IMR-90 (cell line): ENCODE measurements around the gene EXD1. TPM values are rescaled to one million over a fixed set of nuclear protein-coding genes. Genes with fewer than 3 reads are reported as not detected.

ENCODE experiments used
- ATAC-seq: fragments of 200-7000 bp; cut with Tn5 transposase; 2 replicates; pipeline ENCODE4 v1.9.1; 2020; ENCODE audit warnings: low read depth, mild to moderate bottlenecking, moderate library complexity
- BruUV-seq: library from RNA; stranded (reverse); fragments of 400-500 nt; replicated peaks from 2 replicates; lab custom pipeline; 2021; lab: Mats Ljungman, UMichigan
- CTCF ChIA-PET: fragments of 300-600 bp; formaldehyde crosslinking; extraction: SDS; loops from one replicate; lab custom pipeline; 2021; ENCODE audit warnings: antibody characterized with exemption; lab: Yijun Ruan, JAX
- POLR2A ChIA-PET: fragments of 300-600 bp; sonication (Branson Sonifier 250); formaldehyde crosslinking; loops from one replicate; lab custom pipeline; 2022; ENCODE audit warnings: antibody characterized with exemption; ENCODE audit not compliant: unreplicated experiment; lab: Charles Lee
- DNase-seq: peaks from one replicate; pipeline ENCODE4 v3.0.0; 2013
- H2AFZ ChIP-seq: replicated peaks from 2 replicates; pipeline ENCODE3; 2013; ENCODE audit warnings: low read length, mild to moderate bottlenecking; ENCODE audit not compliant: poor library complexity
- H2AK5ac ChIP-seq: 2 replicates; pipeline ENCODE4 v1.6.1; 2013; ENCODE audit warnings: low read depth, low read length, inconsistent platforms
- H2AK9ac ChIP-seq: replicated peaks from 2 replicates; pipeline ENCODE3; 2013; ENCODE audit warnings: mild to moderate bottlenecking, low read depth, low read length, moderate library complexity; ENCODE audit not compliant: poor library complexity
- H2BK120ac ChIP-seq: 2 replicates; pipeline ENCODE4 v1.6.1; 2013; ENCODE audit warnings: low read depth, low read length, inconsistent platforms
- H2BK15ac ChIP-seq: 3 replicates; pipeline ENCODE4 v1.6.1; 2013; ENCODE audit warnings: low read depth, low read length, inconsistent platforms
- H2BK20ac ChIP-seq: 2 replicates; pipeline ENCODE4 v1.6.1; 2013; ENCODE audit warnings: low read depth, mild to moderate bottlenecking, inconsistent platforms, low read length, moderate library complexity
- H2BK5ac ChIP-seq: 2 replicates; pipeline ENCODE4 v1.6.1; 2013; ENCODE audit warnings: mild to moderate bottlenecking, low read depth, low read length, inconsistent platforms; ENCODE audit not compliant: poor library complexity, severe bottlenecking
- H3K14ac ChIP-seq: replicated peaks from 2 replicates; pipeline ENCODE4 v1.6.1; 2013; ENCODE audit warnings: low read depth, low read length, inconsistent platforms
- H3K18ac ChIP-seq: 2 replicates; pipeline ENCODE4 v1.6.1; 2013; ENCODE audit warnings: low read depth, low read length, control low read depth
- H3K23ac ChIP-seq: 2 replicates; pipeline ENCODE4 v1.6.1; 2013; ENCODE audit warnings: low read depth, low read length, inconsistent platforms
- H3K27ac ChIP-seq: 2 replicates; pipeline ENCODE4 v1.5.1; 2013; ENCODE audit warnings: mild to moderate bottlenecking, control low read depth, low read length; ENCODE audit not compliant: insufficient read depth
- H3K27me3 ChIP-seq: 2 replicates; pipeline ENCODE4 v1.6.1; 2013; ENCODE audit warnings: low read length; ENCODE audit not compliant: control insufficient read depth, insufficient read depth
- H3K36me3 ChIP-seq: 2 replicates; pipeline ENCODE4 v1.6.1; 2013; ENCODE audit warnings: low read length, mixed read lengths; ENCODE audit not compliant: control insufficient read depth, insufficient read depth
- H3K4ac ChIP-seq: 2 replicates; pipeline ENCODE4 v1.6.1; 2013; ENCODE audit warnings: low read depth, low read length, inconsistent platforms
- H3K4me1 ChIP-seq: 2 replicates; pipeline ENCODE4 v1.6.1; 2013; ENCODE audit warnings: low read length, mixed read lengths; ENCODE audit not compliant: control insufficient read depth, insufficient read depth
- H3K4me2 ChIP-seq: 2 replicates; pipeline ENCODE4 v1.6.1; 2013; ENCODE audit warnings: low read depth, mild to moderate bottlenecking, control low read depth, low read length, moderate library complexity
- H3K4me3 ChIP-seq: 2 replicates; pipeline ENCODE4 v1.5.1; 2013; ENCODE audit warnings: low read depth, mild to moderate bottlenecking, control low read depth, low read length, moderate library complexity; ENCODE audit not compliant: insufficient read depth
- H3K56ac ChIP-seq: 2 replicates; pipeline ENCODE4 v1.6.1; 2013; ENCODE audit warnings: low read length, inconsistent platforms; ENCODE audit not compliant: insufficient read depth; ENCODE audit errors: extremely low read depth
- H3K79me1 ChIP-seq, 2 experiments: 2 replicates each; pipeline ENCODE4 v1.6.1; 2013; ENCODE audit warnings: low read length in 2 of 2, inconsistent platforms in 1 of 2, low read depth in 1 of 2
- H3K9ac ChIP-seq: 2 replicates; pipeline ENCODE4 v1.6.1; 2013; ENCODE audit warnings: low read depth, low read length, control low read depth
- H3K9me1 ChIP-seq: 2 replicates; pipeline ENCODE4 v1.6.1; 2013; ENCODE audit warnings: low read length, inconsistent platforms; ENCODE audit not compliant: insufficient read depth
- H3K9me3 ChIP-seq: 2 replicates; pipeline ENCODE4 v1.6.1; 2013; ENCODE audit warnings: low read length; ENCODE audit not compliant: control insufficient read depth, insufficient read depth
- H4K20me1 ChIP-seq: 2 replicates; pipeline ENCODE4 v1.6.1; 2013; ENCODE audit warnings: low read length, inconsistent platforms; ENCODE audit not compliant: insufficient read depth
- H4K5ac ChIP-seq: 2 replicates; pipeline ENCODE4 v1.6.1; 2013; ENCODE audit warnings: mild to moderate bottlenecking, low read depth, low read length, control low read depth
- H4K8ac ChIP-seq, 2 experiments: 2 replicates each; pipeline ENCODE4 v1.6.1; 2013; ENCODE audit warnings: low read depth in 2 of 2, low read length in 2 of 2, control low read depth in 1 of 2, inconsistent platforms in 1 of 2
- H4K91ac ChIP-seq: 2 replicates; pipeline ENCODE4 v1.6.1; 2013; ENCODE audit warnings: low read depth, low read length, inconsistent platforms; ENCODE audit not compliant: insufficient read depth
- BHLHE40 ChIP-seq: fragments of 150-350 bp; IDR thresholded peaks from 2 replicates; pipeline ENCODE4 v1.6.1; 2016; ENCODE audit warnings: mild to moderate bottlenecking, low read depth, low read length
- CEBPB ChIP-seq: IDR thresholded peaks from 2 replicates; pipeline ENCODE4 v1.6.1; 2012; ENCODE audit warnings: low read depth, low read length, improper control_type of control experiment
- CHD1 ChIP-seq: IDR thresholded peaks from 2 replicates; pipeline ENCODE4 v1.6.1; 2012; ENCODE audit warnings: low read depth, low read length, improper control_type of control experiment
- FOS ChIP-seq: fragments of 150-350 bp; IDR thresholded peaks from 2 replicates; pipeline ENCODE4 v1.6.1; 2016; ENCODE audit warnings: low read depth, low read length
- MAFK ChIP-seq: IDR thresholded peaks from 2 replicates; pipeline ENCODE4 v1.6.1; 2012; ENCODE audit warnings: low read depth, low read length, improper control_type of control experiment
- MAZ ChIP-seq: IDR thresholded peaks from 2 replicates; pipeline ENCODE4 v1.6.1; 2012; ENCODE audit warnings: low read depth, mild to moderate bottlenecking, low read length, improper control_type of control experiment, moderate library complexity, borderline replicate concordance
- MXI1 ChIP-seq: IDR thresholded peaks from 2 replicates; pipeline ENCODE4 v1.6.1; 2012; ENCODE audit warnings: low read depth, mild to moderate bottlenecking, low read length, moderate library complexity, borderline replicate concordance
- NFE2L2 ChIP-seq: fragments of 150-350 bp; IDR thresholded peaks from 2 replicates; pipeline ENCODE4 v1.6.1; 2016; ENCODE audit warnings: low read depth, mild to moderate bottlenecking, low read length
- RAD21 ChIP-seq: IDR thresholded peaks from 2 replicates; pipeline ENCODE4 v1.6.1; 2012; ENCODE audit warnings: low read length, improper control_type of control experiment
- RCOR1 ChIP-seq: IDR thresholded peaks from 2 replicates; pipeline ENCODE4 v1.6.1; 2012; ENCODE audit warnings: mild to moderate bottlenecking, low read length, improper control_type of control experiment; ENCODE audit not compliant: insufficient replicate concordance
- RFX5 ChIP-seq: IDR thresholded peaks from 2 replicates; pipeline ENCODE4 v1.8.0; 2012; ENCODE audit warnings: low read depth, mild to moderate bottlenecking, low read length, moderate library complexity
- dilution Hi-C: fragments of 300-500 bp; cut with HindIII; formaldehyde crosslinking; loops from one replicate; pipeline ENCODE4 v1.14.3; 2018; ENCODE audit warnings: low sequenced_read_pairs; ENCODE audit not compliant: unreplicated experiment
- in situ Hi-C: fragments of 300-500 bp; cut with MboI; formaldehyde crosslinking; loops from 3 replicates; pipeline ENCODE4 v1.14.3; 2019; ENCODE audit warnings: low sequenced_read_pairs, inconsistent platforms, mixed read lengths
- intact Hi-C: fragments of 100-400 bp; cut with micrococcal nuclease; formaldehyde crosslinking; loops from 2 replicates; pipeline ENCODE4 v1.10.0; 2022
- polyA plus RNA-seq, 3 experiments: library from polyadenylated mRNA; depleted of rRNA; stranded (reverse); fragments of >200 nt; gene quantifications; 2 replicates each; pipeline ENCODE4 v1.2.3, GENCODE V29; 2012; ENCODE audit warnings: low replicate concordance in 1 of 3
- total RNA-seq: library from RNA; depleted of rRNA; stranded (reverse); fragments of >200 nt; gene quantifications from 2 replicates; pipeline ENCODE4 v1.2.3, GENCODE V29; 2012
- TF ChIP-seq, protein P1 (sequence below): fragments of 150-350 bp; IDR thresholded peaks from 2 replicates; pipeline ENCODE4 v1.6.1; 2016; ENCODE audit warnings: low read depth, mild to moderate bottlenecking, low read length, moderate library complexity, borderline replicate concordance
- TF ChIP-seq, protein P2 (sequence below): fragments of 150-350 bp; IDR thresholded peaks from 2 replicates; pipeline ENCODE4 v1.6.1; 2017; ENCODE audit warnings: mild to moderate bottlenecking, antibody characterized with exemption, low read length, low read depth

EXD1 gene
- total and polyA plus RNA-seq, 2 of the 4 experiments (the other 2 are of a cell fraction): not detected

DNA sequence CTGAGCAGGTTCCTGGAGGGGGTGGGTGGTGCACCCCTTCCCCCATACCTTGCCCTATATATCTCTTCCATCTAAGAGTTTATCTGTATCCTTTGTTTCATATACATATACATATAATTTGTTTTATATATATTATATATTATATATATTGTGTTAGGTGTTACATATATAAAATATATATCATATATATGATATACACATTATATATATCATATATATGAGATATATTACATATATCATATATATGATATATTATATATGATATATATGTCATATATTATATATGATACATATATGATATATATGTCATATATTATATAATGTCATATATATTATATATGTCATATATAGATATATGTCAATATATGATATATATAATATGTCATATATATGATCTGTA is 31.1 kb downstream of the EXD1 start:
- H3K9me1 ChIP-seq: no peaks in the 10 kb centered on the region
- H3K4ac ChIP-seq: no peak overlapping the region
- no peak overlapping the region for H2AK5ac ChIP-seq
- BruUV-seq: no TSS peak
- H3K27me3 ChIP-seq: no peaks in the 10 kb centered on the region; the same call in 1 of the 2 replicates
- POLR2A ChIA-PET: no interaction called here
- H2BK120ac ChIP-seq: no peak overlapping the region
- no peak overlapping the region for H4K8ac ChIP-seq
- no peak overlapping the region for H3K14ac ChIP-seq
- no peak overlapping the region for H2BK20ac ChIP-seq
- no peak overlapping the region for H2BK5ac ChIP-seq
- no peak overlapping the region for H3K9ac ChIP-seq
- no peak overlapping the region for H4K5ac ChIP-seq
- H3K56ac ChIP-seq: no peak overlapping the region
- H2AK9ac ChIP-seq: no peak overlapping the region
- TF ChIP-seq CEBPB: no peak
- TF ChIP-seq RFX5: no peak
- TF ChIP-seq BHLHE40: no peak
- TF ChIP-seq RAD21: no peak
- TF ChIP-seq FOS: no peak
- no peak for TF ChIP-seq NFE2L2
- TF ChIP-seq MAFK: no peak
- TF ChIP-seq, protein P1, sequence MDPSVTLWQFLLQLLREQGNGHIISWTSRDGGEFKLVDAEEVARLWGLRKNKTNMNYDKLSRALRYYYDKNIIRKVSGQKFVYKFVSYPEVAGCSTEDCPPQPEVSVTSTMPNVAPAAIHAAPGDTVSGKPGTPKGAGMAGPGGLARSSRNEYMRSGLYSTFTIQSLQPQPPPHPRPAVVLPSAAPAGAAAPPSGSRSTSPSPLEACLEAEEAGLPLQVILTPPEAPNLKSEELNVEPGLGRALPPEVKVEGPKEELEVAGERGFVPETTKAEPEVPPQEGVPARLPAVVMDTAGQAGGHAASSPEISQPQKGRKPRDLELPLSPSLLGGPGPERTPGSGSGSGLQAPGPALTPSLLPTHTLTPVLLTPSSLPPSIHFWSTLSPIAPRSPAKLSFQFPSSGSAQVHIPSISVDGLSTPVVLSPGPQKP: no peak
- no peak for TF ChIP-seq RCOR1
- TF ChIP-seq, protein P2, sequence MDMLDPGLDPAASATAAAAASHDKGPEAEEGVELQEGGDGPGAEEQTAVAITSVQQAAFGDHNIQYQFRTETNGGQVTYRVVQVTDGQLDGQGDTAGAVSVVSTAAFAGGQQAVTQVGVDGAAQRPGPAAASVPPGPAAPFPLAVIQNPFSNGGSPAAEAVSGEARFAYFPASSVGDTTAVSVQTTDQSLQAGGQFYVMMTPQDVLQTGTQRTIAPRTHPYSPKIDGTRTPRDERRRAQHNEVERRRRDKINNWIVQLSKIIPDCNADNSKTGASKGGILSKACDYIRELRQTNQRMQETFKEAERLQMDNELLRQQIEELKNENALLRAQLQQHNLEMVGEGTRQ: no peak
- no peak for TF ChIP-seq MAZ
- no peak for TF ChIP-seq MXI1
- no peak for TF ChIP-seq CHD1
- no peaks in the 10 kb centered on the region for H3K79me1 ChIP-seq
- CTCF ChIA-PET: no interaction called here
- no peak overlapping the region for H3K18ac ChIP-seq
- H3K9me3 ChIP-seq: no peaks in the 10 kb centered on the region
- intact Hi-C loops (no loop called here), dilution Hi-C loops (no loop called here), in situ Hi-C loops (no loop called here)
- H4K91ac ChIP-seq: no peak overlapping the region
- DNase-seq: no peak
- H2BK15ac ChIP-seq: no peak overlapping the region
- H3K36me3 ChIP-seq: no peaks in the 10 kb centered on the region
- no peaks in the 10 kb centered on the region for H4K20me1 ChIP-seq
- H3K27ac ChIP-seq: no peak overlapping the region
- no peak overlapping the region for H3K23ac ChIP-seq
- no peak overlapping the region for H2AFZ ChIP-seq
- H3K4me2 ChIP-seq: no peak overlapping the region
- no peaks in the 10 kb centered on the region for H3K4me1 ChIP-seq
- no peak overlapping the region for H3K4me3 ChIP-seq
- ATAC-seq: no peak
